Activated naive CD4-positive, alpha-beta T cell (primary cell): ENCODE data around the gene HUS1.
A peak's percentile ranks its signal among the peaks of the same experiment; 100 is the strongest.
"Not testable (repeated sequence)": the region's sequence is repeated elsewhere in the genome, so short reads cannot be mapped to it uniquely, and the experiment has no call there.

ENCODE experiments used
- DNase-seq, 4 experiments: peaks; one replicate each; lab custom pipeline; 2025; lab: John Stamatoyannopoulos, UW

Gene HUS1

GRCh38 chr7:47979145-47979831 is at the start of gene HUS1:
Gene HUS1 (minus strand): TSS chr7:47979615. CDS start chr7:47979519, 96 bp downstream.
- peak; percentile 70 to 95 (median 86) for DNase-seq

DNA sequence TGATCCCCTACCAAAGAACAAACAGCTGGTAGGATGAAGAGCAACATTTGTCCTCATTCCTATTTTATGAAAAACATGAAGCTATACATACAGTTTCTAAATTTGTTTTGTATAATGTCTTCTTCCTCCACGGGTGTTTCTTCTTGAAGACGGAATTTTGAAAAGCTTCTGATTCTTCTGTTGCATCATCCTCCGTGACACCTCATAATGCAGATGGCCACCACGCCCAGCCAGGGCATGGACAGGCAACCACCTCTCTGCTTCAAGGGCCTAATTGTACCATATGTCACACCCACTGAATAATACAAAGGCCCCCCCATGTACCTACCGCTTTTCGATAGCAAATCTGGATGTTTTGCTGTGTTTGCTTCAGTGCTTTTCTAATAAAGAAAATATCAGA is 49.5 kb upstream of the HUS1 start, which contains the start of gene SUN3:
TSS of gene SUN3 (minus strand) at position 170 of the 400 bp plus-strand sequence. CDS start at position 1, 169 bp downstream.
- no peak for DNase-seq

- no peak for DNase-seq
Measured at GRCh38 chr7:48025624-48026023, 46.2 kb upstream of the HUS1 start.

- DNase-seq: no peak
Measured at GRCh38 chr7:48017674-48018073, 38.3 kb upstream of the HUS1 start.

DNA sequence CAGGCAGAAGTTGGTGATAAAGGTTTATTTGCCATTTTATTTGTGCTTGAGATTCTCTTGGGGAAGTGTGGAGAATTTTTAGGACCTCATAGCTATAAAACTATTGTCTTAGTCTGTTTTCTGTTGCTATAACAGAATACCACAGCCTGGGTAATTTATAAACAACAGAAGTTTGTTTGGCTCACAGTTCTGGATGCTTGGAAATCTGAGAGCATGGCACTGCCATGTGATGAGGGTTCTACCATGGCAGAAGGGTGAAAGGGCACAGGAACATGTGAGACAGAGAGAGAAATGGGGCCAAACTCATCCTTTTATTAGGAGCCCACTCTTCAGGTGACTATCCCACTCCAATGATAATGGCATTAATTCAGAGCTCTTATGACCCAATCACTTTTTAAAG is 37.2 kb upstream of the HUS1 start:
- no peak for DNase-seq

- no peak for DNase-seq
Measured at GRCh38 chr7:48011951-48012350, 32.5 kb upstream of the HUS1 start.

DNA sequence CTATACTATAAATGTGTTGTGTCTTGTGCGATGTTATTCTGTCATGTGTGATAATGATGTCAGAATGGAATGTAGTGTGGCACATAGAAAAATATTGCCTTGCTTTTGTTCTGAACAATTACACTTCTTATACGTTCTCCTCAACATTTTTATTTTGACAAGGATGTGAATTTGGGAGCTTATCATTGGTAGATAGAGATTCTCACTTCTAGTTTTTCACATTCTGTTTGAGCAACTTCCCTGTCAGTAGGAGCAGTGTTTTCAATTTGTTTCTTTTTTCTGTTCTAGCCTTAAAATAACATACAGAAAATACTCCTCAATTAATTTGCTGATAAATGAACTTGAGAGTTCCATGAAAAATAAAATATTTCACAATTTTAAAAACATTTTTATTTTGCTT is 31.9 kb upstream of the HUS1 start:
- no peak for DNase-seq

GRCh38 chr7:48009954-48010353 is 30.5 kb upstream of the HUS1 start:
- no peak for DNase-seq

GRCh38 chr7:48009257-48009656 is 29.8 kb upstream of the HUS1 start:
- DNase-seq: no peak

GRCh38 chr7:48006866-48007265 is 27.5 kb upstream of the HUS1 start:
- DNase-seq: no peak

DNA sequence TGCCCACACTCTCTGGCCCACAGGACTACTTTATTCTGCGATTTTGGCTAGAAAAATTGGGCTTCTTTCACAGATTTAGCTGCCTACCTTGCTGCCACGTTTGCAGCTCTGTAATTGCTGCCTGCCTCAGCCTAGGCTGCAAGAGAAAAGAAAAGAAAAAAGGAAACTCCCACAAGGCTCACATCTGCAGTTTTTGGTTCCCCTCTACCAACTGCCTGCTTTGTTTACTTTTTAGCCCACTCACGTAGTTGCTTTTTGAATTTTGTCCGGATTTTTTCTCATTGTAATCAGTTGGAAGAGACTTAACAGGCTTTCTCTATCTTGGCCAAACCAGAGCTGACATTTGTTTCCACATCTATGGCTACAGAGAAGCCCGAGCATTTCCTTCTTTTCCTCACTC is 25.2 kb upstream of the HUS1 start:
- no peak for DNase-seq

DNA sequence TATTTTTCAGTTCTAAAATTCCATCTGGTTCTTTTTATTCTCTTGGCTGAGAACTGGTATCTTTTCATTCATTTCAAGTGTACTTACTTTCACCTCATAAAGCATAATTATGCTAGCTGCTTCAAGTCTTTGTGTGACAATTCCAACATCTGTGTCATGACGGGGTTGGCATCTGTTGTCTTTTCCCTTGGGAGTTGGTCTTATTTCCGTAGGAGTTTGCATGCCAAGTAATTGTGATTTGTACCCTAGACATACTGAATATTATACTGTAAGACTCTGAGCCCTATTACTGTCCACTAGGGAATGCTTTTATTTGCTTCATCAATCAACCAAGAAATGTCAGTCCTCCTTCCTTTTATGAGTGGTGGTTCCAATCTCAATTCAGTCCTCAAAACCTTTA is 24.6 kb upstream of the HUS1 start:
- no peak for DNase-seq

DNA sequence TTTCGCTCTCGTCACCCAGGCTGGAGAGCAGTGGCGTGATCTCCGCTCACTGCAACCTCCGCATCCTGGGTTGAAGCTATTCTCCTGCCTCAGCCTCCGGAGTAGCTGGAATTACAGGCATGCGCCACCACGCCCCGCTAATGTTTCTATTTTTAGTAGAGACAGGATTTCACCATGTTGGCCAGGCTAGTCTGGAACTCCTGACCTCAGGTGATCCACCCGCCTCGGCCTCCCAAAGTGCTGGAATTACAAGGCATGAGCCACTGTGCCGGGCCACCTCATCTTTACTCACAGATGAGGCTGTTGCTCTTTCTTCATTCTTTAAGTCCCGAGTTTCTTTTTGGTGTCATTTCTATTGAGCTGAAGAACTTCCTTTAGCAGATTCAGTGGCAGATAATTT is 20.7 kb upstream of the HUS1 start:
- DNase-seq: not testable (repeated sequence)

DNA sequence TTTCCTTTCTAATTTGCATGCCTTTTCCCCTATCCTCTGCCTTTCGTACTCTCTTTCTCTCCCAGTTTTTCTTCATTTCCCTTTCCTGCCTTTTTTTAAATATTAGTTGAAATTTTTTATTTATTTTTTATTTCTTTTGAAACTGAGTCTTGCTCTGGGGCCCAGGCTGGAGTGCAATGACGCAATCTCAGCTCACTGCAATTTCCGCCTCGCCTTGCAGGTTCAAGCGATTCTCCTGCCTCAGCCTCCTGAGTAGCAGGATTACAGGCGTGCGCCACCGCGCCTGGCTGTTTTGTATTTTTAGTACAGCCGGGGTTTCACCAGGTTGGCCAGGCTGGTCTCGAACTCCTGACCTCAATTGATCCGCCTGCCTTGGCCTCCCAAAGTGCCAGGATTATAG is 20.0 kb upstream of the HUS1 start:
- no peak for DNase-seq

DNA sequence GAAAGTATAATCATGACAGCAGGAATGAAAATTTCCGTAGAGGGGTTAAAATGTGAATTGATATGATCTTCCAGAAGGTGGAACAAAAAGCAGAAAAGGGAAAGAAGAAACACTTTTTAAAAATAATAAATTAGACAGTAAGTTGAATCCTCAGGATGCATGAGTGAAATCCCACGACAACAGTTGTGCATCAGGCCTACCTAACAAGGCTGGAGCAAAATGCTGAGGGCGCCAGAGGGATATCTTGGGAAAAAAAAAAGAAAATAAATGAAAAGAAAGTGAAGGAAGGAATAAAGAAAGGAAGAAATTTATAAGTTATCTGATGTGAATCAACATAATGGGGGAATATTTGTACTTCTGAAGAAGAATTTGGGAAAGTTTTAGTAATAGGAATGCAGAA is 13.0 kb upstream of the HUS1 start:
- no peak for DNase-seq

- DNase-seq: peak; percentile 44 to 83 (median 58)
Measured at GRCh38 chr7:47991741-47992311, 12.4 kb upstream of the HUS1 start.

DNA sequence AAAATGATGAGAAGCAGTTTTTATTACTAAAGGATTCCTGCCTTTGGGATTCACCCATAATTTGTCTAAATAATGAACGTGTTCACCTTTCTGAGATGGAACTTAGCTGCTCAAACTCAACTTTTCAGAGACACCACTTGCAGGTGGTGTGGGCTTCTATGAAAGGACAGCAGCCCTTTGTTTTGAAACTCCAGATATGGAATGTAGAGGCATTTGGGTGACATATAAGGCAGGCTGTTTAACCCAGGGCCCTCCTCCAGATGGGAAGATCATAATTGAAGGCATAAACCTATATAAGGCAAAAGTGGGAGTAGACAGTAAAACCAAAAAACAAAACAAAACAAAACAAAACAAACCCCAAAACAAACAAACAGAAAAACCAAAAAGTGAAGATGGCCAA is 11.9 kb upstream of the HUS1 start:
- no peak for DNase-seq

DNA sequence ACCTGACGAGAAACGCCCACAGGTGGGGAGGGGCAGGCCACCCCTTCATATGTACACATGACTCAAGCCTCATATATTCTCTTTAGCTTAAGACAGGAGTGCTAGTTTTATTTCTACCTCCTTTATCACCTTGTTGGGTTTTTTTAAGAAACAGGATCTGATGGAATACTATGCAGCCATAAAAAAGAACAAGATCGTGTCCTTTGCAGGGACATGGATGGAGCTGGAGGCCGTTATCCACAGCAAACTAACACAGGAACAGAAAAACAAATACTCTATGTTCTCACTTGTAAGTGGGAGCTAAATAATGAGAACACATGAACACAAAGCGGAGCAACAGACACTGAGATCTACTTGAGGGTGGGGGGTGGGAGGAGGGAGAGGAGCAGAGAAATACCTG is 11.2 kb upstream of the HUS1 start:
- no peak for DNase-seq

GRCh38 chr7:47989607-47990400 is 10.4 kb upstream of the HUS1 start:
- DNase-seq: not testable (repeated sequence)

DNA sequence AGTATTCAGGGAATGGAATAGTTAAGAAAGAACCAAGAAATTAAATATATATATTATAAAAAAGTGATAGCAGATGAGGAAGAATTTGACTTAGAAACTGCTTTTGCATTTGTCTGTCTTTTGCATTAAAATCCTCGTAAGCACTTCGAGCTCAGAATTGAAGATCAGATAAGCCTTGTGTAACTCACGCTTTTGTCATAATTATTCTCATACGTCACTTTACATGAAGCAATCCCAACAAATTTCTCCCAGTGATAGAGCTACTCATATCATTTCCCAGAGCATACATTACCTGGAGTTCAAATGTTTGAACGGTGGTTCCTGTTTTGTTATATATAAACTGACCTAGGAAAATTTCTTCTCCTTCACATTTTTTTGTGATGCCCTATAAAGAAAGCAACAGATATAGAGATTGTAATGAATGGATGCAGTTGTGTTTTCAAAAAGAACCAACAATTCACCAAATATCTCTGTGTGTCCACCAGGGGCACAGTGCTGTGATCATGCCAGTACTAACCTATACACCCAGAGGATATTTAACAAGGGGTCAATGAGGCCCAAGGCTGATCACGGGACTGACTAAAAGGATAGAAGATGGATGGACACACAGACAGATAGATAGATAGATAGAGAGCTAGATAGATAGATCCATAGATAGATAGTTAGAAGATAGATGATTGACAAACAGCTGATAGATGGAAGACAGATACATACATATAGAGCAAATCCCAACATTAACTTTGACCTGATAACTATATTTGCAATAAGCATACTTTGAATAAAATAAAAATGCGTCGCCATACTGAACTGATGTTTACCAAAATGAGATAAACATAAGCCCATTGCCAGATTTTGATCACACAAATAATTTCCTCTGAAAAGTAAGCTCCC is 9.3 kb upstream of the HUS1 start:
- no peak for DNase-seq

GRCh38 chr7:47982610-47983009 is 3.2 kb upstream of the HUS1 start:
- DNase-seq: no peak

GRCh38 chr7:47980648-47981047 is 1.2 kb upstream of the HUS1 start:
- not testable (repeated sequence) for DNase-seq
